Measurements from ENCODE around the gene SH3BGRL3. TPM values are rescaled to one million over a fixed set of nuclear protein-coding genes. Genes with fewer than 3 reads are reported as not detected.

Gene SH3BGRL3
- total and polyA plus RNA-seq, 3 donors from 2014 or later = 24.4 to 76.6 (median 25.4) TPM

GRCh38 chr1:26237230-26237966 is 42.5 kb upstream of the SH3BGRL3 start:
- DNase-seq = no peak
- H3K9me3 ChIP-seq = no peaks in the 10 kb centered on the region
- no peak overlapping the region for H3K4me3 ChIP-seq
- intact Hi-C loops (cut with DNase I; ENCODE audit: low total_unique reads) = no loop called here
- no peaks in the 10 kb centered on the region for H3K4me1 ChIP-seq
- H3K27me3 ChIP-seq = no peaks in the 10 kb centered on the region
- TF ChIP-seq CTCF (IDR thresholded peaks at IDR 0.05) = no peak
- no peak for TF ChIP-seq POLR2A (IDR thresholded peaks at IDR 0.05)
- 75 to 76% methylated on average over 6 of the region's 6 CpGs for WGBS, 2 donors
- no peaks in the 10 kb centered on the region for H3K36me3 ChIP-seq (ENCODE audit: low read depth, missing control alignments)
- no peak overlapping the region for H3K27ac ChIP-seq

GRCh38 chr1:26239936-26240335 is 40.0 kb upstream of the SH3BGRL3 start:
- intact Hi-C loops (cut with DNase I; ENCODE audit: low total_unique reads) = no loop called here
- Histone ChIP-seq H3K27me3 (no peaks in the 10 kb centered on the region), H3K27ac (no peak overlapping the region), H3K4me1 (no peaks in the 10 kb centered on the region), H3K9me3 (no peaks in the 10 kb centered on the region), H3K4me3 (no peak overlapping the region), H3K36me3 (ENCODE audit: low read depth, missing control alignments) (no peaks in the 10 kb centered on the region)
- no peak for DNase-seq
- WGBS, 2 donors = 73 to 80% methylated on average over 4 of the region's 4 CpGs
- TF ChIP-seq CTCF (IDR thresholded peaks at IDR 0.05) (no peak), POLR2A (IDR thresholded peaks at IDR 0.05) (no peak)

- intact Hi-C loops (cut with DNase I; ENCODE audit: low total_unique reads) = no loop called here
- no peak for TF ChIP-seq CTCF (IDR thresholded peaks at IDR 0.05)
- TF ChIP-seq POLR2A (IDR thresholded peaks at IDR 0.05) = no peak
- H3K4me3 ChIP-seq = no peak overlapping the region
- WGBS, 2 donors = 83% methylated on average over 7 of the region's 7 CpGs
- no peaks in the 10 kb centered on the region for H3K9me3 ChIP-seq
- H3K4me1 ChIP-seq = no peaks in the 10 kb centered on the region
- H3K36me3 ChIP-seq (ENCODE audit: low read depth, missing control alignments) = no peaks in the 10 kb centered on the region
- H3K27me3 ChIP-seq = no peaks in the 10 kb centered on the region
- no peak overlapping the region for H3K27ac ChIP-seq
- no peak for DNase-seq
Measured at GRCh38 chr1:26252718-26253117, 27.2 kb upstream of the SH3BGRL3 start.

- no peak overlapping the region for H3K4me3 ChIP-seq
- H3K27me3 ChIP-seq = no peaks in the 10 kb centered on the region
- no peak overlapping the region for H3K27ac ChIP-seq
- peaks cover 3% of the 10 kb centered on the region for H3K4me1 ChIP-seq
- no peaks in the 10 kb centered on the region for H3K36me3 ChIP-seq (ENCODE audit: low read depth, missing control alignments)
- no peak for DNase-seq
- intact Hi-C loops (cut with DNase I; ENCODE audit: low total_unique reads) = no loop called here
- TF ChIP-seq CTCF (IDR thresholded peaks at IDR 0.05) (no peak), POLR2A (IDR thresholded peaks at IDR 0.05) (no peak)
- H3K9me3 ChIP-seq = no peaks in the 10 kb centered on the region
- WGBS, 2 donors = 70 to 74% methylated on average over 3 of the region's 3 CpGs
Measured at GRCh38 chr1:26254404-26254803, 25.5 kb upstream of the SH3BGRL3 start.

GRCh38 chr1:26257222-26257621 is 22.7 kb upstream of the SH3BGRL3 start:
- WGBS, 2 donors = 92 to 100% methylated on average over 2 of the region's 2 CpGs

More at GRCh38 chr1:26257222-26257621, 22.7 kb upstream of the SH3BGRL3 start:
- H3K27ac ChIP-seq = no peak overlapping the region
- TF ChIP-seq POLR2A (IDR thresholded peaks at IDR 0.05) (no peak), CTCF (IDR thresholded peaks at IDR 0.05) (no peak)
- no peaks in the 10 kb centered on the region for H3K27me3 ChIP-seq
- intact Hi-C loops (cut with DNase I; ENCODE audit: low total_unique reads) = no loop called here
- peaks cover 10% of the 10 kb centered on the region for H3K4me1 ChIP-seq
- no peaks in the 10 kb centered on the region for H3K36me3 ChIP-seq (ENCODE audit: low read depth, missing control alignments)
- no peaks in the 10 kb centered on the region for H3K9me3 ChIP-seq
- DNase-seq = no peak
- H3K4me3 ChIP-seq = no peak overlapping the region
